ENCODE results near the gene ELL. TPM values are rescaled to one million over a fixed set of nuclear protein-coding genes. Genes with fewer than 3 reads are reported as not detected.

ELL gene
- total RNA-seq, 1 experiment from 2014 or later = 17.0 TPM

- H3K36me3 Mint-ChIP-seq (ENCODE audit: insufficient read depth in 1 of 3, low read depth in 3 of 3) = no peaks in the 10 kb centered on the region; a peak in 1 of 7 replicates
- no peaks in the 10 kb centered on the region; the same call in 1 of the 2 replicates for H3K27me3 Mint-ChIP-seq (ENCODE audit: low read depth)
- peaks cover 3% of the 10 kb centered on the region for H3K79me1 ChIP-seq (ENCODE audit: insufficient read depth, low read depth, low read length, poor library complexity, severe bottlenecking)
- H3T11ph ChIP-seq (ENCODE audit: low read length) = no peak overlapping the region
- H3K14ac ChIP-seq (ENCODE audit: insufficient read depth, low read length) = no peak overlapping the region; the same call in 1 of the 2 replicates
- no peak overlapping the region for H2AFZ ChIP-seq (ENCODE audit: low read length)
- no peaks in the 10 kb centered on the region for H3K23me2 ChIP-seq (ENCODE audit: insufficient read length, low read depth, low read length, poor library complexity, severe bottlenecking)
- peaks cover 3% of the 10 kb centered on the region for H4K20me1 ChIP-seq (ENCODE audit: control insufficient read depth, insufficient read depth, insufficient read length)
- no peak overlapping the region for H3K18ac ChIP-seq (ENCODE audit: insufficient read length, low read depth, low read length)
- no peak overlapping the region for H3K4me2 ChIP-seq (ENCODE audit: insufficient read depth, insufficient read length, low read length)
- H3K9ac ChIP-seq (ENCODE audit: extremely low read depth, insufficient read length, low read length) = no peak overlapping the region
- H2AK5ac ChIP-seq (ENCODE audit: insufficient read length, low read length) = no peak overlapping the region
- TF ChIP-seq, protein P1, sequence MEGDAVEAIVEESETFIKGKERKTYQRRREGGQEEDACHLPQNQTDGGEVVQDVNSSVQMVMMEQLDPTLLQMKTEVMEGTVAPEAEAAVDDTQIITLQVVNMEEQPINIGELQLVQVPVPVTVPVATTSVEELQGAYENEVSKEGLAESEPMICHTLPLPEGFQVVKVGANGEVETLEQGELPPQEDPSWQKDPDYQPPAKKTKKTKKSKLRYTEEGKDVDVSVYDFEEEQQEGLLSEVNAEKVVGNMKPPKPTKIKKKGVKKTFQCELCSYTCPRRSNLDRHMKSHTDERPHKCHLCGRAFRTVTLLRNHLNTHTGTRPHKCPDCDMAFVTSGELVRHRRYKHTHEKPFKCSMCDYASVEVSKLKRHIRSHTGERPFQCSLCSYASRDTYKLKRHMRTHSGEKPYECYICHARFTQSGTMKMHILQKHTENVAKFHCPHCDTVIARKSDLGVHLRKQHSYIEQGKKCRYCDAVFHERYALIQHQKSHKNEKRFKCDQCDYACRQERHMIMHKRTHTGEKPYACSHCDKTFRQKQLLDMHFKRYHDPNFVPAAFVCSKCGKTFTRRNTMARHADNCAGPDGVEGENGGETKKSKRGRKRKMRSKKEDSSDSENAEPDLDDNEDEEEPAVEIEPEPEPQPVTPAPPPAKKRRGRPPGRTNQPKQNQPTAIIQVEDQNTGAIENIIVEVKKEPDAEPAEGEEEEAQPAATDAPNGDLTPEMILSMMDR (conservative IDR thresholded peaks at IDR 0.05) = no peak
- H3K4me1 Mint-ChIP-seq = peaks cover 8 to 10% of the 10 kb centered on the region in 2 experiments
- no peak overlapping the region for H2BK20ac ChIP-seq (ENCODE audit: low read depth, low read length, poor library complexity, severe bottlenecking)
- H4K91ac ChIP-seq (ENCODE audit: insufficient read length, low read depth, low read length) = no peak overlapping the region
- no peaks in the 10 kb centered on the region for H3K4me1 ChIP-seq (ENCODE audit: insufficient read depth, low read length)
- no peaks in the 10 kb centered on the region; the same call in 1 of the 2 replicates for H3K79me2 ChIP-seq (ENCODE audit: insufficient read depth, low read length)
- no peaks in the 10 kb centered on the region for H3K27me3 ChIP-seq (ENCODE audit: insufficient read depth, low read length)
- H2BK12ac ChIP-seq (ENCODE audit: insufficient read length, low read depth, low read length) = no peak overlapping the region
- no peak overlapping the region for H3K27ac ChIP-seq (ENCODE audit: insufficient read length, low read depth, low read length)
- H3K4ac ChIP-seq (ENCODE audit: low read depth, low read length) = no peak overlapping the region
- H3K56ac ChIP-seq (ENCODE audit: insufficient read length, low read depth, low read length) = no peak overlapping the region
- no peak overlapping the region for H2BK120ac ChIP-seq (ENCODE audit: low read depth, low read length, poor library complexity, severe bottlenecking)
- H4K5ac ChIP-seq (ENCODE audit: insufficient read length, low read depth, low read length) = no peak overlapping the region
- no peak overlapping the region for H2BK15ac ChIP-seq (ENCODE audit: low read depth, low read length)
- no peak overlapping the region for H2BK5ac ChIP-seq (ENCODE audit: insufficient read length, low read length)
- no peak overlapping the region for H4K8ac ChIP-seq (replicated peaks; ENCODE audit: insufficient read length, low read depth, low read length)
- H3K23ac ChIP-seq (ENCODE audit: insufficient read length, low read depth, low read length) = no peak overlapping the region
- peak overlapping the region in 1 of 3 experiments; percentile 95; a peak in 3 of 7 replicates for H3K27ac Mint-ChIP-seq
- no peak overlapping the region for H3K4me3 Mint-ChIP-seq
- DNase-seq = no peak
- WGBS (ENCODE audit: extremely low coverage, insufficient read length, low lambda C conversion rate) = no CpG with 5 or more reads among the region's 17 CpGs
- no peaks in the 10 kb centered on the region for H3K9me3 ChIP-seq (ENCODE audit: control insufficient read depth, low read depth, low read length)
- no peaks in the 10 kb centered on the region for H3K9me3 Mint-ChIP-seq
Observed at GRCh38 chr19:18502638-18503294, 19.1 kb downstream of the ELL start.
